H9 (cell line): Measurements from ENCODE around the gene WASHC1. TPM values are rescaled to one million over a fixed set of nuclear protein-coding genes. Genes with fewer than 3 reads are reported as not detected.
"Not testable (repeated sequence)": the region's sequence is repeated elsewhere in the genome, so short reads cannot be mapped to it uniquely, and the experiment has no call there.

Experiments used
- DNase-seq: peaks from one replicate; pipeline ENCODE4 v3.0.0-alpha.2; 2017
- H2AFZ ChIP-seq: one replicate; pipeline ENCODE4 v1.6.1; 2013; ENCODE audit warnings: mild to moderate bottlenecking, low read length, control low read depth, moderate library complexity
- H2AK5ac ChIP-seq: 2 replicates; pipeline ENCODE4 v1.6.1; 2013; ENCODE audit warnings: low read length, control low read depth, mixed read lengths; ENCODE audit not compliant: insufficient read length
- H2BK120ac ChIP-seq: one replicate; pipeline ENCODE4 v1.6.1; 2013; ENCODE audit warnings: low read depth, mild to moderate bottlenecking, low read length, control low read depth, inconsistent platforms; ENCODE audit not compliant: poor library complexity, severe bottlenecking
- H2BK12ac ChIP-seq: 2 replicates; pipeline ENCODE4 v1.6.1; 2013; ENCODE audit warnings: low read length, control low read depth, mixed read lengths, low read depth; ENCODE audit not compliant: insufficient read length
- H2BK15ac ChIP-seq: 2 replicates; pipeline ENCODE4 v1.6.1; 2013; ENCODE audit warnings: low read depth, low read length, control low read depth
- H2BK20ac ChIP-seq: one replicate; pipeline ENCODE4 v1.6.1; 2013; ENCODE audit warnings: low read depth, mild to moderate bottlenecking, low read length, control low read depth, inconsistent platforms; ENCODE audit not compliant: poor library complexity, severe bottlenecking
- H2BK5ac ChIP-seq: 2 replicates; pipeline ENCODE4 v1.6.1; 2013; ENCODE audit warnings: low read length, control low read depth, mixed read lengths; ENCODE audit not compliant: insufficient read length
- H3K14ac ChIP-seq: 2 replicates; pipeline ENCODE4 v1.6.1; 2013; ENCODE audit warnings: low read length, control low read depth; ENCODE audit not compliant: insufficient read depth
- H3K18ac ChIP-seq: 2 replicates; pipeline ENCODE4 v1.6.1; 2013; ENCODE audit warnings: low read depth, mild to moderate bottlenecking, mixed read lengths, low read length, control low read depth; ENCODE audit not compliant: insufficient read length
- H3K23ac ChIP-seq: 2 replicates; pipeline ENCODE4 v1.6.1; 2013; ENCODE audit warnings: low read length, control low read depth, mixed read lengths, low read depth; ENCODE audit not compliant: insufficient read length
- H3K23me2 ChIP-seq: 2 replicates; pipeline ENCODE4 v1.6.1; 2013; ENCODE audit warnings: low read depth, mild to moderate bottlenecking, mixed read lengths, low read length, control low read depth; ENCODE audit not compliant: insufficient read length, poor library complexity, severe bottlenecking
- H3K27ac ChIP-seq: 2 replicates; pipeline ENCODE4 v1.5.1; 2013; ENCODE audit warnings: low read length, control low read depth, mixed read lengths, low read depth; ENCODE audit not compliant: insufficient read length
- H3K27me3 ChIP-seq: 2 replicates; pipeline ENCODE4 v1.6.1; 2013; ENCODE audit warnings: low read length, control low read depth, inconsistent platforms; ENCODE audit not compliant: insufficient read depth
- H3K4ac ChIP-seq: 2 replicates; pipeline ENCODE4 v1.6.1; 2013; ENCODE audit warnings: low read depth, mild to moderate bottlenecking, control low read depth, inconsistent platforms, low read length, moderate library complexity
- H3K4me1 ChIP-seq: 2 replicates; pipeline ENCODE4 v1.6.1; 2013; ENCODE audit warnings: low read length, control low read depth, inconsistent platforms; ENCODE audit not compliant: insufficient read depth
- H3K4me2 ChIP-seq: 2 replicates; pipeline ENCODE4 v1.6.1; 2013; ENCODE audit warnings: low read length, control low read depth, mixed read lengths; ENCODE audit not compliant: insufficient read length, insufficient read depth
- H3K56ac ChIP-seq: 2 replicates; pipeline ENCODE4 v1.6.1; 2013; ENCODE audit warnings: low read depth, mild to moderate bottlenecking, mixed read lengths, low read length, control low read depth; ENCODE audit not compliant: insufficient read length
- H3K79me1 ChIP-seq: 2 replicates; pipeline ENCODE4 v1.6.1; 2013; ENCODE audit warnings: low read depth, mild to moderate bottlenecking, moderate library complexity, low read length, control low read depth, inconsistent platforms; ENCODE audit not compliant: insufficient read depth, poor library complexity, severe bottlenecking
- H3K79me2 ChIP-seq: 2 replicates; pipeline ENCODE4 v1.6.1; 2013; ENCODE audit warnings: low read length, control low read depth, inconsistent platforms; ENCODE audit not compliant: insufficient read depth
- H3K9ac ChIP-seq: 2 replicates; pipeline ENCODE4 v1.6.1; 2013; ENCODE audit warnings: low read length, control low read depth, mixed read lengths; ENCODE audit not compliant: insufficient read length; ENCODE audit errors: extremely low read depth
- H3K9me3 ChIP-seq: one replicate; pipeline ENCODE4 v1.6.1; 2013; ENCODE audit warnings: low read depth, low read length, inconsistent platforms; ENCODE audit not compliant: control insufficient read depth
- H3T11ph ChIP-seq: one replicate; pipeline ENCODE4 v1.6.1; 2013; ENCODE audit warnings: mild to moderate bottlenecking, low read length, control low read depth, inconsistent platforms
- H4K20me1 ChIP-seq: one replicate; pipeline ENCODE4 v1.6.1; 2013; ENCODE audit not compliant: control insufficient read depth, insufficient read length, insufficient read depth
- H4K5ac ChIP-seq: 2 replicates; pipeline ENCODE4 v1.6.1; 2013; ENCODE audit warnings: low read depth, mild to moderate bottlenecking, mixed read lengths, low read length, control low read depth; ENCODE audit not compliant: insufficient read length
- H4K8ac ChIP-seq: replicated peaks from 2 replicates; pipeline ENCODE4 v1.6.1; 2013; ENCODE audit warnings: low read length, control low read depth, mixed read lengths, low read depth; ENCODE audit not compliant: insufficient read length
- H4K91ac ChIP-seq: 2 replicates; pipeline ENCODE4 v1.6.1; 2013; ENCODE audit warnings: low read depth, mild to moderate bottlenecking, moderate library complexity, mixed read lengths, low read length, control low read depth; ENCODE audit not compliant: insufficient read length
- H3K27ac Mint-ChIP-seq, 3 experiments: 2 replicates in 2 of 3; 3 replicates in 1 of 3; pipeline ENCODE4 v1.8.0; 2020 to 2021; ENCODE audit warnings: mixed read lengths in 3 of 3, mild to moderate bottlenecking in 1 of 3, moderate library complexity in 1 of 3
- H3K27me3 Mint-ChIP-seq: 2 replicates; pipeline ENCODE4 v1.8.0; 2021; ENCODE audit warnings: low read depth, mild to moderate bottlenecking, moderate library complexity, mixed read lengths
- H3K36me3 Mint-ChIP-seq, 3 experiments: 2 replicates in 2 of 3; 3 replicates in 1 of 3; pipeline ENCODE4 v1.8.0; 2020 to 2021; ENCODE audit warnings: low read depth in 3 of 3, mixed read lengths in 3 of 3; ENCODE audit not compliant: insufficient read depth in 1 of 3
- H3K4me1 Mint-ChIP-seq, 2 experiments: 2 replicates each; pipeline ENCODE4 v1.8.0; 2020; ENCODE audit warnings: mixed read lengths in 2 of 2
- H3K4me3 Mint-ChIP-seq, 2 experiments: 2 replicates in 1 of 2; 3 replicates in 1 of 2; pipeline ENCODE4 v1.8.0; 2020 to 2021; ENCODE audit warnings: mild to moderate bottlenecking in 2 of 2, mixed read lengths in 2 of 2, moderate library complexity in 1 of 2
- H3K9me3 Mint-ChIP-seq, 2 experiments: 2 replicates in 1 of 2; 3 replicates in 1 of 2; pipeline ENCODE4 v1.8.0; 2020; ENCODE audit warnings: mild to moderate bottlenecking in 2 of 2, mixed read lengths in 2 of 2, moderate library complexity in 1 of 2
- WGBS: extraction: QIAGEN DNeasy Blood & Tissue Kit; methylation state at CpG from one replicate; pipeline ENCODE4 v1.1.7; 2013; ENCODE audit warnings: missing lambda C conversion rate, low lambda C conversion rate, mixed read lengths; ENCODE audit not compliant: insufficient read length; ENCODE audit errors: extremely low coverage; 5-methylcytosine and 5-hydroxymethylcytosine counted together
- total RNA-seq: library from RNA; stranded (reverse); gene quantifications from 2 replicates; pipeline ENCODE4 v1.2.1, GENCODE V29; 2021

WASHC1 gene
- total RNA-seq, 1 experiment from 2014 or later: 9.2 TPM

GRCh38 chr9:21621-22020 lies 7.6 kb downstream of the WASHC1 start:
- not testable (repeated sequence) for H4K5ac ChIP-seq, H3K56ac ChIP-seq, H2AFZ ChIP-seq, H2BK120ac ChIP-seq, H2BK20ac ChIP-seq, H3K27me3 Mint-ChIP-seq, H3K9me3 Mint-ChIP-seq, H3K36me3 Mint-ChIP-seq, H3K79me2 ChIP-seq, DNase-seq, H3T11ph ChIP-seq, H2BK12ac ChIP-seq, H3K4me1 Mint-ChIP-seq, H3K9ac ChIP-seq, H3K4ac ChIP-seq, H3K27ac ChIP-seq, H4K91ac ChIP-seq, H3K27me3 ChIP-seq, H3K4me1 ChIP-seq, H4K20me1 ChIP-seq, H3K4me3 Mint-ChIP-seq, H3K9me3 ChIP-seq, H3K27ac Mint-ChIP-seq, H3K18ac ChIP-seq, H4K8ac ChIP-seq, H3K14ac ChIP-seq, H2AK5ac ChIP-seq, H2BK5ac ChIP-seq, H3K23me2 ChIP-seq, H3K4me2 ChIP-seq, H3K79me1 ChIP-seq, H2BK15ac ChIP-seq, H3K23ac ChIP-seq
- no CpG with 5 or more reads among the region's 9 CpGs for WGBS

DNA sequence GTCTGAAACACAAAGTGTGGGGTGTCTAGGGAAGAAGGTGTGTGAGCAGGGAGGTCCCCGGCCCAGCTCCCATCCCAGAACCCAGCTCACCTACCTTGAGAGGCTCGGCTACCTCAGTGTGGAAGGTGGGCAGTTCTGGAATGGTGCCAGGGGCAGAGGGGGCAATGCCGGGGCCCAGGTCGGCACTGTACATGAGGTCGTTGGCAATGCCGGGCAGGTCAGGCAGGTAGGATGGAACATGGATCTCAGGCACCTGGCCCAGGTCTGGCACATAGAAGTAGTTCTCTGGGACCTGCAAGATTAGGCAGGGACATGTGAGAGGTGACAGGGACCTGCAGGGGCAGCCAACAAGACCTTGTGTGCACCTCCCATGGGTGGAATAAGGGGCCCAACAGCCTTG lies 12.4 kb downstream of the WASHC1 start:
- WGBS: no CpG with 5 or more reads among the region's 6 CpGs
- H3K23ac ChIP-seq, H3K27ac Mint-ChIP-seq, H3K4me3 Mint-ChIP-seq, H4K91ac ChIP-seq, H3K9me3 ChIP-seq, DNase-seq, H2BK120ac ChIP-seq, H3K9ac ChIP-seq, H3K27me3 ChIP-seq, H3K4me1 ChIP-seq, H3K36me3 Mint-ChIP-seq, H2AFZ ChIP-seq, H3K79me2 ChIP-seq, H3K4ac ChIP-seq, H3K27me3 Mint-ChIP-seq, H4K20me1 ChIP-seq, H3K18ac ChIP-seq, H3K27ac ChIP-seq, H3K4me2 ChIP-seq, H3K79me1 ChIP-seq, H4K5ac ChIP-seq, H2AK5ac ChIP-seq, H2BK15ac ChIP-seq, H2BK12ac ChIP-seq, H3K9me3 Mint-ChIP-seq, H3K23me2 ChIP-seq, H2BK20ac ChIP-seq, H3K56ac ChIP-seq, H3K14ac ChIP-seq, H3K4me1 Mint-ChIP-seq, H3T11ph ChIP-seq, H4K8ac ChIP-seq, H2BK5ac ChIP-seq: not testable (repeated sequence)
